GM21390 (cell line): ENCODE data around the gene IGHMBP2.

Experiments
- ATAC-seq: cut with Tn5 transposase; IDR thresholded peaks from one replicate; pipeline ENCODE4 v1.9.1; 2021; ENCODE audit not compliant: unreplicated experiment

Gene IGHMBP2

DNA sequence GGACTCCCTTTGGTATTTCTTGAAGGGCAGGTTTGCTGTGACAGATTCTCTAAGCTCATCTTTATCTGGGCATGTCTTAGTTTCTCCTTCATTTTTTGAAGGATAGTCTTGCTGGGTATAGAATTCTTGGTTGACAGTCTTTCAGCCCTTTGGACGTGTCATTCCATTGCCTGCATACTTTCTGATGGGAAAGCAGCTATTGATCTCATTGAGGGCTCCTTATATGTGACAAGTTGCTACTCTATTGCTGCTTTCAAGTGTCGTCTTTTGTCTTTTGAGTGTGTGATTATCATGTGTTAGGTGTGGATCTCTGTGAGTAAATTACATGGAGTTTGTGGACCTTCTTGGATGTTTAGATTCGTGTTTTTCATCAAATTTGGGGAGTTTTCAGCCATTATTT is 21.9 kb downstream of the IGHMBP2 start:
- no peak for ATAC-seq

DNA sequence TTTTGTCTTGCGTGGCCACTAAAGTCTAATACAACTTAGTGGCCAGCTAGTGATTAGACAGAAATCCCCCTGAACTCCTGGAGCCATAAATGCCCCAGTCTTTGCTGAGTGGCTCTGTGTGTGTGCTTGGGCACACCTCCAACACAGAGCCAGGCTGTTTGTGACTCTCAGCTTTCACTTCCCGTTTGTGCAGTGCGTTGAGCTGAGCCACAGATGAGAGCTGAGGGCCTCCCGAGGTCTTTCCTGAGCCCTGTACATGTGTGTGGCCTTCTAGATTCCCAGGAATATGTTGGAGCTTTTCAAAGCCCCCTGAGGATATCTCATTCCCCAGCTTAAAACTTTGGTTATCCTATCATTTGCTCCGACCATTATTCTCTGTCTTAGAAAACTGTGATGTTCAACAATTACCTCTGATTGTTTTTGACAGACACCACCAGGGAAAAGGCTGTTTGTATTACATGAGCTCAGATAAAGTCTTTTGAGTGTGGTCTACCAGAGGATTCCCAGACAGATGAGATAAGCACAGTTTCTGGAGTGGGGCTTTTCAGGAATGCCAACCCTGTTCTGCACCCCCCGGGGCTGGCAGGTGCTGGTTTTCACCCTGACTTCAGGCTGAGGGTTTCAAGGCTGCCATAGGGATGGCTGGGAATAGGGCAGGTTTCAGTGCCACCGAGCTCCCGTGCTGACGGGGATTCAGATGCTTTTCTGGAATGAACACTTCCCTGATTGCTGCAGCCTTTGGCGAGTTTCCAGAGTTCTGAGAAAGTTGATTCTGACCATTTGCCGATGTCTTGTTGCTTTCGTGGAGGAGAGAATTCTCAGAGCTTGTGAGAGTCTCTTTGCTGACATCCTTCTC is 23.8 kb downstream of the IGHMBP2 start:
- no peak for ATAC-seq

DNA sequence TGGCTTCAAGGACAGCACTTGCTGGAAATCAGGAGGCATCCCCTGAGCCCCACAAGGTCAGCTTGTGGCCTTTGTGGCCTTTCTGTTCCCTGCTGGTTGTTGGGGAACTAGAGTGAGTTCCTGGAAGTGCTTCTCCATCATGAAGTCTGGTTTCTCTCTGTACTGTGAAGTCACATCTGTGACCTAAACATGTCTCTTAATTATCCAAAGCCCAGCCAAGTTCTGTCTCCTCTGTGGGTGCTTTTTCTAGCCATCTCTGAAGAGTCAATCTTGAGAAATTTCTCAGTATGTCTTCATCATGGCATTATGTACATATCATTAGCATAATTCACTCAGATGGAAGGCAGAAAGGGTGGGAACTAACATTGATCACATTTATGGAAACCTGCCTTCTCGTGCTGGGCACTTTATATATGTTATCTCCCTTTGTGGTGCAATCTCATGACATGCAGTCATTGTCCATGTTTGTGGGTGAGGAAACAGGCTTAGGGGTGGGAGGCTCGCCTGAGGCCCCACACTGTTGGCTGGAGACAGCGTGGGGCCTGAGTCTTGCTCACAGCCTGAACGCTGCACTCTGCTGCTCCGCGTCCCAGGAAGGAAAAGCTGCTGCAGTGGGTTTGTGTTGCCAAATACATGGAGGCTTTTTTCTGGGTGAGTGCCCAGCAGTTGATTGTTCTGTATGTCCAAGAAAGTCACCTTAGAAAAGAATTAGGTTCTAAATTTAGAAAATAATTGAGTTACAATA is 24.6 kb downstream of the IGHMBP2 start:
- no peak for ATAC-seq

DNA sequence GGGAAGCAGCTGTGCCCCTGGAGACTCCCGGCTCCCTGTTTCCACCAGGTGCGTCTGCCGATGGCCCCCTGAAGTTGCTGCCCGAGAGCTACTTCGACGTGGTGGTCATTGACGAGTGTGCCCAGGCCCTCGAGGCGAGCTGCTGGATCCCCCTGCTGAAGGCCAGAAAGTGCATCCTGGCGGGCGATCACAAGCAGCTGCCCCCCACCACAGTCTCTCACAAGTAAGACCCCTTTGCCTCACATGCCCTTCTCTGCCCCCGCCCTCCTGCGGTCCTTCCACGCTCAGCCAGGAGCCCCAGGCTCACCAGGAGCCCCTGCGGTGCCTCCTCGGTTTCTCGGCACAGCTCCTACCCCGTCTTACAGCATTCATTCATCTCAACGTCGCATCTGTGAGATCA is 25.4 kb downstream of the IGHMBP2 start:
- no peak for ATAC-seq

DNA sequence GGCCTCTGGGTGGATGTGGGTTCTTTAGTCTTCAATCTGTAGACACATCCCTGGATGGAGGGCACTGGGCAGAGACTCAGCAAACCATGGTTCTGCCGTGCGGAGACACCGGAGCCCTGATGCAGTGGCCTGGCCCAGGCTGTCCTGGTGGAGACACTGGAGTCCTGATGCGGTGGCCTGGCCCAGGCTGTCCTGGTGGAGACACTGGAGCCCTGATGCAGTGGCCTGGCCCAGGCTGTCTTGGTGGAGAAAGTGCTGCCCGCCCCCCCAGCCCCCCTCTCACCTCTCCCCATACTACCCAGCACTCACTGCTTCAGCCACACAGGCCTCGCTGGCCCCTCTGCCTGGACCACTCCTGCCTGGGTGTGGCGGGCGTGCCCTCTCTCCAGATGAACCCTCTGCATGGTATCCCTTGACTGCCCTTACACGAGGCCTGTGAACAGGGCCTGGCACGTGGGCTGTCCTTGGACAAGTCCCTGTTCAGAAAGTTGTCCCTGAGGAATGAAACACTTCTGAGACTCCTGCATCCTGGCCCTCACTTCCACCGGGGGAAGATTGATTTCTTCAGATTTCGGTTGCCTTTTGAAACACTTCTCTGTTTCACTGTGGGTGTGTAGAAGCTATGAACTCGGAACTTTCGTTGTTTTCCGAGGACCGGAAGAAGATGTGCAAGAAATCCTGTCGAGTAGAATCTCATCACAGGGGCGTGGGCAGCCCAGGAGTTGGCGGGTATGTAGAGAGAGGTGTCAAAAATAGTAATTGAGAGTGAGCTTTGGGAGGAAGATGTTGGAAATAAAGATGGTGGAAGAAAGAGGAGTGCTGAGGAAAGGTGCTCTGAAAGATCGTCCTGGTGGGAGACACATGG is 26.2 kb downstream of the IGHMBP2 start:
- ATAC-seq, result no peak

DNA sequence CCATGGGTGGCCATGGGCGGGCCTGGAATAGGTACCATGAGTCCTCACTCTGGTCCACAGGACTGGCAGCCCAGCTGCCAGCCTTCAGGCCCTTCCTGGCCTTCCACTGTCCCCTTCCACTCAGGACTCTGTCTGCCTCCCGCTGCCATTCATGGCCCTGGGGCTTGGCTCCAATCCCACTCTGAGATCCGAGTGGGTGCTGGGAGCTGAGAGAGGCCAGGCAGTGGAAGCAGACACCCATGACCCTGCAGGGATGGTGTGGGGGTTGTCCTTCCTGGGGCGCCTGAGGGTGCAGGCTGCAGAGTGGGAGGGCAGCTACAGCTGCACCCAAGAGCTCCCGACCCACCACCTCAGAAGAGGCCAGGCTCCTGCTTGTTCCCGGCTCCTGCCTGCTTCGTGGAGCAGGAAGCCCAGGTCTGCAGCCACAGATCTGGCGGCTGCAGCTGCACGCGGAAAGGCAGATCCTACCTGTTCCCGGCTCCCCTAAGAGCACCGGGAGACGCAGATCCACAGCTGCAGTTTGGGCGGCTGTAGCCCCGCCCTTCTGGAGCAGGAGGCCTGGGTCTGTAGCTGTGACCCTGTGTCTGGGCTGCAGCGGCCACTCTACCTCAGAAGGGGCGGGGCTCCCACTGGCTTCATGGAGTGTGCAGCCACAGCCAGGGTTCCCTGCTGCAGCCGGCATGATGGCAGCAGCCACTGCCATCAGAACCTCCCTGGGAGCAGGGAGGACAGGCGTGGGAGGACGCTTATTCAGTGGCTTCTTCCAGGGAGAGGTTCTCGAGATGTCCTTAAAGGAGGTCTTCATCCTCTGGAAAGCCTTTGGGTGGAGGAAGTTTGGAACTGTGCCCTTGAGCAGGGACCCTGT is 27.5 kb downstream of the IGHMBP2 start:
- no peak for ATAC-seq

DNA sequence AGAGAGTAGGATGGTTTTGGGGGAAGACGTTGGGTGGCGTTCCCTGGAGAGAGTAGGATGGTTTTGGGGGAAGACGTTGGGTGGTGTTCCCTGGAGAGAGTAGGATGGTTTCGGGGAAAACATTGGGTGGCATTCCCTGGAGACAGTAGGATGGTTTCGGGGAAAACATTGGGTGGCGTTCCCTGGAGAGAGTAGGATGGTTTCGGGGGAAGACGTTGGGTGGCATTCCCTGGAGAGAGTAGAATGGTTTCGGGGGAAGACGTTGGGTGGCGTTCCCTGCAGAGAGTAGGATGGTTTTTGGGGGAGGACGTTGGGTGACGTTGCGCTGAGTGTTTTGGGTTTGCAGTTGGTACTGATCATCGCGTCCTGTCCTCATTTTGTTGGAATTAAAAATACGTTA is 28.2 kb downstream of the IGHMBP2 start:
- no peak for ATAC-seq

DNA sequence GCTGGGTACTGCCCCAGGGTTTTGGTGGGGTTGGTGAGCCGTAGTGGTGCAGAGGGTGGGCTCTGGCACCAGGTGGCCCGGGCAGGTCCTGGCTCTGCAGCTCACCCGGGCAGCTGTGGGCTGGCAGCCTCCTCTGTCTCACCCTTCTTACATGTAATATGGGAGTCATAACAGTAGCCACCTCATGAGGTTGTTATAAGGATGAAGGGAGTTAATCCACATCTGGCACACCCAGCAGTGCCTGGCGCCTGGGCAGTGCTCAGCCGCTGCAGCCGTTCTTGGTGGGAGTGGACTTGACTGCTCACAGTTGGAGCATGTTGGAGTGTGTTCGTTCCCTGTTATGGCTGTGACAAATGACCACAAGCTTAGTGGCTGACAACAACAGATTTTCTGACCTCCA is 28.7 kb downstream of the IGHMBP2 start:
- no peak for ATAC-seq

DNA sequence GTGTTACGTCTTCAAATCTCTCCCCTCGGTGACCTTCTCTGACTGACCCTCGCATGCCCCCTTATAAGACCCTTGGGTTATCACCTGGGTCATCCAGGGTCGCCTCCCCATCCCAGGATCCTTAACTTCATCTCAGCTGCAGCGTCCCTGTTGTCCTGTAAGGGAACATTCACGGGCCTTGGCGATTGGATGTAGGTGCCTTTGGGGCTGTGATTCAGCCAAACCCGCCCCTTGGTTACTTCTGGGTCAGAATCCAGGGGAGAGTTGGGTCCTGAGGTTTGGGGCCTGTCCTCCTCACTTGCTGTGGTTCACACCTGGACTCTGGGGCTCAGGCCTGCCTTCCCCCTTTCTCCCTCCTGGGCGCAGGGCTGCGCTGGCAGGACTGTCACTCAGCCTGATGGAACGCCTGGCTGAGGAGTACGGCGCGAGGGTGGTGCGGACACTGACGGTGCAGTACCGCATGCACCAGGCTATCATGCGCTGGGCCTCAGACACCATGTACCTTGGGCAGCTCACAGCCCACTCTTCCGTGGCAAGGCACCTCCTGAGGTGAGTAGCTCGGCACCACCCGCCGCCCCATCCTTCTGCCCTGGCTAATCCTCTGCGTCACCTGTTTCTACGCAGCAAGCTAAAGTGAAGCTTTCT is 29.4 kb downstream of the IGHMBP2 start:
- no peak for ATAC-seq

DNA sequence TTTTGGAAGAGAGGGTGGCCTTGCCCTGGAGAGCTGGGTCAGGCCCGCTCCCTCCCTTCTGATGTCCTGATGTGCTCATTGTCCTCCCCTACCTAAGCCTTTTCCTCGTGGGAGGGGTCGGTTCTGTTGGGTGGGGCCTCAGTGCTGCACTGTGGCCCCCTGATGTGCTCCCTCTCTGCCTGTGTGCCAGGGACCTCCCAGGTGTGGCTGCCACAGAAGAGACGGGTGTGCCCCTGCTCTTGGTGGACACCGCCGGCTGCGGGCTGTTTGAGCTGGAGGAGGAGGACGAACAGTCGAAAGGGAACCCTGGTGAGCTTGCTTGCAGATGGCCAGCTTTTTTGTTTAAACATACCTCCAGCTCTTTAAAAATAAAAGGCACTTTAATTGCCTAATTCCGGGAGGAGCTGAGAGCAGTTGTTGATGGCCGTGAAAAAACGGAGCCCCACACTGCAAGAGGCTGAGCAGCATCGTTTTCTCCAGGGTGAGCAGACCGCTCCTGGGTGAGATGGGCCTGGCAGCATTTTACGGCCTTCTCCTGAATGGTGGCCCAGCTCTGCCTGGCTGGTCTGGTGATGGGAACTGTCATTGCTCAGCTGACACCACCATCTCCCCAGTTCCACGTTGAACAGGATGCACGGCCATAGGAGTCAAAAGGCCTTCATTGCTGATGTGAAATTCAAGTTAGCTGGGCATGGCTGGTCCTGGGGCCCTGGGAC is 30.1 kb downstream of the IGHMBP2 start:
- no peak for ATAC-seq

DNA sequence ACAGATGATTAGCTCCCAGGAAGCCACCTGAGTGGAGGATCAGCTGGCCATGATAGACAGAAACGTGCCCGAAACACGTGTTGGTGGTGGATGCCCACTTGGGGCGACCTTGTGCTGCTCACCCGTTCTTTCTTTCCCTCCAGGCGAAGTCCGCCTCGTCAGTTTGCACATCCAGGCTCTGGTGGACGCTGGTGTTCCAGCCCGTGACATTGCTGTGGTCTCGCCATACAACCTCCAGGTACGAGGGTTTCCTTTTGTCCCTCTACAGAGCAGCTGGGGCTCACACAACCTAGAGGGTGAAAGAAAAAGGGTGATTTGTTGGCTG is 30.6 kb downstream of the IGHMBP2 start:
- no peak for ATAC-seq

DNA sequence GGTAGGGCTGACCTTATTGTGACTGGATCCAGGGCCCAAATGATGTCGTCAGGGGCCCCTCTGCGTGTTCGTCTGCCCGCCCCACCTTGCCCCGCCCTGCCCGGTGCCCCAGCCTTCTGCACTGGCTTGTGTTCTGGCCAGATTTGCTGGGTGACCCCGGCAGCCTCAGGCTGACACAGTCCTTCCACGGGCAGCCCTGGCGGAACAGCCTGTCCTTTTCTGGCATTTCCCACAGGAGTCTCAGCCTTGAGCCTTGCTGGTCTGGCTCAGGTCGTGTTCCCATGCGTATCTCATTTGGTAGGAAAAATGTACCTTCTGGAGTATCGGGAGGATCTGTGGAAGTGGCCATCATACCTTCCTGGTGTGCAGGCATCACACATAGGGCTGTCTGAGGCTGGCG is 31.0 kb downstream of the IGHMBP2 start:
- ATAC-seq, result no peak

DNA sequence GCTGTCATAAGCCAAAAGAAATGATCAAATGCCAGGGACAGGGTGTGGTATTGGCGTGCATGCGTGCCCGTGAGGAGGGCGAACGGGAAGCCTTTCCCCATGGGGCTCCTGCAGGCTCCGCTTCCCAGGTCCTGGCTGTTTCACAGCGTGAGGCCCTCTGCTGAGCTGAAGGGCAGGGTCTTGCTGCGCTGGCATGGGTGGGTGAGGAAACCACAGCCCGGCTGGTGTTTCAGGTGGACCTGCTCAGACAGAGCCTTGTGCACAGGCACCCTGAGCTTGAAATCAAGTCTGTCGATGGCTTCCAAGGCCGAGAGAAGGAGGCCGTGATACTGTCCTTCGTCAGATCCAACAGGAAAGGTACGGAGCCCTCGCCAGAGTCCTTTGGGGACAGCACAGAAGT is 31.4 kb downstream of the IGHMBP2 start:
- no peak for ATAC-seq

DNA sequence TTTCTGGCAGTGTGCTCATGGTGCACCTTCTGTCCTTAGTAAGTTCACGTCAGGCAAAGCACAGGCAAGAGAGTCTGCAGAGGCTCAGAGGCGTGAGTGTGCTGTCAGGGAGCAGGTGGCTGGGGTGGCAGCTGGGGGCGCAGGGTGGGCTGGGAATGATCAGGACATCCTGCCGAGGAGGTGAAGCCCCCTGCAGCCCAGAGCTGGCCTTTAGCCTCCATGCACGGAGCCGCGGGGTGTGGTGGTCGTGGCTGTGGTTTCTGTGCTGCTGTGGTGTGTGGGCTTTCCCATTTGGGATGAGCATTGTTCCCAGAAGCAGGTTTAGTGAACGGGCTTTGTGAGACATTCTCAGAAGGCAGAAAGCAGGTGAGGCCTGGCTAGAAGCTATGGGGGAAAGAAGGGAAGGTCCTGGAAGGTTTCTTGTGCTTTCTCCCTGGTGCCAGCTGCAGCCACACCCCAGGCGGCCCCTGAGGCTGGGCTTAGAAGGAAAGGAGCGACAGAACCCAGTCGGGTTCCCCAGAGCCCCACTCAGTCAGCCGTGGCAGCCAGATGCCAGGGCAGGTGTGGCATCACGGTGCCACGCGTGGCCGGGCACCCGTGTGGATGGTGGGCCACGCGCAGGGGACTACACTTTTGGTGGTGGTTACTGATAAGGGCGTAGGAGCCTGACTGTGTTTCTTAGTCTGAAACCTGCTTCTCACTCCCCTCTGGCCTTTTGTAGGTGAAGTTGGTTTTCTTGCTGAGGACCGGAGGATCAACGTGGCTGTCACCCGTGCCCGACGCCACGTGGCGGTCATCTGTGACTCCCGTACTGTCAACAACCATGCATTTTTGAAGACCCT is 32.0 kb downstream of the IGHMBP2 start:
- ATAC-seq, result no peak

DNA sequence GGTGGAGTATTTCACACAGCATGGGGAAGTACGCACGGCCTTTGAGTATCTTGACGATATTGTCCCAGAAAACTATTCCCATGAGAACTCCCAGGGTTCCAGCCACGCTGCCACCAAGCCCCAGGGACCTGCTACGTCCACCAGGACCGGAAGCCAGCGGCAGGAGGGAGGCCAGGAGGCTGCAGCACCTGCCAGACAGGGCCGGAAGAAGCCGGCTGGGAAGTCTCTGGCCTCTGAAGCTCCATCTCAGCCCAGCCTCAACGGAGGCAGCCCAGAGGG is 32.6 kb downstream of the IGHMBP2 start:
- no peak for ATAC-seq

DNA sequence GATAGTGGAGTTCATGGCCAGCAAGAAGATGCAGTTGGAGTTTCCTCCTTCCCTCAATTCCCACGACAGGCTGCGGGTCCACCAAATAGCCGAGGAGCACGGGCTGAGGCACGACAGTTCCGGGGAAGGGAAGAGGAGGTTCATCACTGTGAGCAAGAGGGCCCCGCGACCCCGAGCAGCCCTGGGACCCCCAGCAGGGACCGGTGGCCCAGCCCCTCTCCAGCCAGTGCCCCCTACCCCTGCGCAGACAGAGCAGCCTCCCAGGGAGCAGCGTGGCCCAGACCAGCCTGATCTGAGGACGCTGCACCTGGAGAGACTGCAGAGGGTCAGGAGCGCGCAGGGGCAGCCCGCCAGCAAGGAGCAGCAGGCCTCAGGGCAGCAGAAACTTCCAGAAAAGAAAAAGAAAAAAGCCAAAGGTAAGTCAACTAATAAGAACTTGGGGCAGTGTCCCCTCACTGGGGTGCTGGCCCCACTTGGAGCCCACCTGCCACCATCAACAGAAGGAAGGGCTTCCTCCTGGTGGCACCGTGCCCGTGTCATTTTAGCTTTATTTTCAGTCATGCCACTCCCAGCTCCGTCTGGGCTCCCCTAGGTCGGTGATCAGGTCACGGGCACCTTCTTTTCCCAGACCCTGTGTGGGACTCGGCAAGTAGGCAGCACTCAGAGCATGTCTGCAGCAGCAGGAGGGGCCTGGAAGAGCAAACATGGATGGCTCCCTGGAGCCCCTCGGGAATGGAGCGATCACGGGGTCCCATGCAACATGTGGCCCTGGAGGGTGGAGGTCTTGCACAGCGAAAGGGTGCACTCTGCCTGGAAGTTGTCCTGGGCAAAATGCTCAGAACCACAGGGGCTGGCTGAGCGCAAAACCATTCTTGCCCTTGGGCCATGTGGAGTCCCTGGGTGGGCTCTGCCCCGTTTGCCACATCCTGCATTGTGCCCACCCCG is 33.3 kb downstream of the IGHMBP2 start:
- ATAC-seq, result no peak

DNA sequence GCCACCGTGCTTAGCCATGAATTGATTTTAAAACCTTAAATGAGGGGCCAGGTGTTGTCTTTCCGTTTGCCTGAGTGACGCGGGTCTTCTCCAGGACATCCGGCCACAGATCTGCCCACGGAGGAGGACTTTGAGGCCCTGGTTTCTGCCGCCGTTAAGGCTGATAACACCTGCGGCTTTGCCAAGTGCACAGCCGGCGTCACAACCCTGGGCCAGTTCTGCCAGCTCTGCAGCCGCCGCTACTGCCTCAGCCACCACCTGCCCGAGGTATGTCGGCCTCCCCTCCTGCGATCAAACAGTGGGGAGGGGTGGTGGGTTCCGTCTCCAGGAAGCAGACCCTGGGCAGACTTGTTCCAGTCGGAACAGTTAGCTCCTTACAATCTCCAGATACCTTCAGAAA is 34.4 kb downstream of the IGHMBP2 start:
- ATAC-seq, result no peak
